ENCODE results near the gene ASIP.
"Not testable (repeated sequence)": the region's sequence is repeated elsewhere in the genome, so short reads cannot be mapped to it uniquely, and the experiment has no call there.

The ASIP gene

GRCh38 chr20:34290471-34290870, 49.2 kb downstream of the ASIP start:
- DNase-seq = no peak

- no peak for DNase-seq
Measured at GRCh38 chr20:34292496-34292895, 51.3 kb downstream of the ASIP start.

GRCh38 chr20:34293119-34293518, 51.9 kb downstream of the ASIP start:
- no peak for DNase-seq

- no peak for DNase-seq
Measured at GRCh38 chr20:34293589-34293988, 52.4 kb downstream of the ASIP start.

GRCh38 chr20:34294563-34294962, 53.3 kb downstream of the ASIP start:
- DNase-seq = no peak

- DNase-seq = no peak
Measured at GRCh38 chr20:34295284-34295683, 54.1 kb downstream of the ASIP start.

GRCh38 chr20:34296468-34296867, 55.2 kb downstream of the ASIP start:
- no peak for DNase-seq

- DNase-seq = not testable (repeated sequence)
Measured at GRCh38 chr20:34298294-34298784, 57.1 kb downstream of the ASIP start.

GRCh38 chr20:34299556-34300255, 58.5 kb downstream of the ASIP start:
- DNase-seq = no peak

GRCh38 chr20:34300256-34300806, 59.1 kb downstream of the ASIP start:
- no peak for DNase-seq

- DNase-seq = no peak
Measured at GRCh38 chr20:34300809-34301586, 59.8 kb downstream of the ASIP start.

- no peak for DNase-seq
Measured at GRCh38 chr20:34301587-34302311, 60.5 kb downstream of the ASIP start.

- no peak for DNase-seq
Measured at GRCh38 chr20:34302312-34302722, 61.1 kb downstream of the ASIP start.

GRCh38 chr20:34302723-34303533, 61.7 kb downstream of the ASIP start, which contains the start of gene AHCY:
Gene AHCY, minus strand, starts transcription at chr20:34303355. Its CDS starts 85 bp downstream, at chr20:34303270.
- DNase-seq = peak; percentile 88

GRCh38 chr20:34305333-34306230, 64.4 kb downstream of the ASIP start:
- DNase-seq = no peak

GRCh38 chr20:34309691-34310090, 68.5 kb downstream of the ASIP start:
- DNase-seq = no peak

GRCh38 chr20:34310481-34311117, 69.4 kb downstream of the ASIP start:
- no peak for DNase-seq

- no peak for DNase-seq
Measured at GRCh38 chr20:34311118-34312023, 70.1 kb downstream of the ASIP start.

GRCh38 chr20:34312024-34312460, 70.8 kb downstream of the ASIP start:
- DNase-seq = no peak

All from effector CD4-positive, alpha-beta T cell (primary cell).